IMR-90 (cell line): ENCODE measurements around the gene PDE4B. TPM values are rescaled to one million over a fixed set of nuclear protein-coding genes. Genes with fewer than 3 reads are reported as not detected.

ENCODE experiments used
- ATAC-seq: fragments of 200-7000 bp; cut with Tn5 transposase; 2 replicates; pipeline ENCODE4 v1.9.1; 2020; ENCODE audit warnings: low read depth, mild to moderate bottlenecking, moderate library complexity
- BruUV-seq: library from RNA; stranded (reverse); fragments of 400-500 nt; replicated peaks from 2 replicates; lab custom pipeline; 2021; lab: Mats Ljungman, UMichigan
- CTCF ChIA-PET: fragments of 300-600 bp; formaldehyde crosslinking; extraction: SDS; loops from one replicate; lab custom pipeline; 2021; ENCODE audit warnings: antibody characterized with exemption; lab: Yijun Ruan, JAX
- POLR2A ChIA-PET: fragments of 300-600 bp; sonication (Branson Sonifier 250); formaldehyde crosslinking; loops from one replicate; lab custom pipeline; 2022; ENCODE audit warnings: antibody characterized with exemption; ENCODE audit not compliant: unreplicated experiment; lab: Charles Lee
- DNase-seq: peaks from one replicate; pipeline ENCODE4 v3.0.0; 2013
- H2AFZ ChIP-seq: replicated peaks from 2 replicates; pipeline ENCODE3; 2013; ENCODE audit warnings: low read length, mild to moderate bottlenecking; ENCODE audit not compliant: poor library complexity
- H2AK5ac ChIP-seq: 2 replicates; pipeline ENCODE4 v1.6.1; 2013; ENCODE audit warnings: low read depth, low read length, inconsistent platforms
- H2AK9ac ChIP-seq: replicated peaks from 2 replicates; pipeline ENCODE3; 2013; ENCODE audit warnings: mild to moderate bottlenecking, low read depth, low read length, moderate library complexity; ENCODE audit not compliant: poor library complexity
- H2BK120ac ChIP-seq: 2 replicates; pipeline ENCODE4 v1.6.1; 2013; ENCODE audit warnings: low read depth, low read length, inconsistent platforms
- H2BK15ac ChIP-seq: 3 replicates; pipeline ENCODE4 v1.6.1; 2013; ENCODE audit warnings: low read depth, low read length, inconsistent platforms
- H2BK20ac ChIP-seq: 2 replicates; pipeline ENCODE4 v1.6.1; 2013; ENCODE audit warnings: low read depth, mild to moderate bottlenecking, inconsistent platforms, low read length, moderate library complexity
- H2BK5ac ChIP-seq: 2 replicates; pipeline ENCODE4 v1.6.1; 2013; ENCODE audit warnings: mild to moderate bottlenecking, low read depth, low read length, inconsistent platforms; ENCODE audit not compliant: poor library complexity, severe bottlenecking
- H3K14ac ChIP-seq: replicated peaks from 2 replicates; pipeline ENCODE4 v1.6.1; 2013; ENCODE audit warnings: low read depth, low read length, inconsistent platforms
- H3K18ac ChIP-seq: 2 replicates; pipeline ENCODE4 v1.6.1; 2013; ENCODE audit warnings: low read depth, low read length, control low read depth
- H3K23ac ChIP-seq: 2 replicates; pipeline ENCODE4 v1.6.1; 2013; ENCODE audit warnings: low read depth, low read length, inconsistent platforms
- H3K27ac ChIP-seq: 2 replicates; pipeline ENCODE4 v1.5.1; 2013; ENCODE audit warnings: mild to moderate bottlenecking, control low read depth, low read length; ENCODE audit not compliant: insufficient read depth
- H3K27me3 ChIP-seq: 2 replicates; pipeline ENCODE4 v1.6.1; 2013; ENCODE audit warnings: low read length; ENCODE audit not compliant: control insufficient read depth, insufficient read depth
- H3K36me3 ChIP-seq: 2 replicates; pipeline ENCODE4 v1.6.1; 2013; ENCODE audit warnings: low read length, mixed read lengths; ENCODE audit not compliant: control insufficient read depth, insufficient read depth
- H3K4ac ChIP-seq: 2 replicates; pipeline ENCODE4 v1.6.1; 2013; ENCODE audit warnings: low read depth, low read length, inconsistent platforms
- H3K4me1 ChIP-seq: 2 replicates; pipeline ENCODE4 v1.6.1; 2013; ENCODE audit warnings: low read length, mixed read lengths; ENCODE audit not compliant: control insufficient read depth, insufficient read depth
- H3K4me2 ChIP-seq: 2 replicates; pipeline ENCODE4 v1.6.1; 2013; ENCODE audit warnings: low read depth, mild to moderate bottlenecking, control low read depth, low read length, moderate library complexity
- H3K4me3 ChIP-seq: 2 replicates; pipeline ENCODE4 v1.5.1; 2013; ENCODE audit warnings: low read depth, mild to moderate bottlenecking, control low read depth, low read length, moderate library complexity; ENCODE audit not compliant: insufficient read depth
- H3K56ac ChIP-seq: 2 replicates; pipeline ENCODE4 v1.6.1; 2013; ENCODE audit warnings: low read length, inconsistent platforms; ENCODE audit not compliant: insufficient read depth; ENCODE audit errors: extremely low read depth
- H3K79me1 ChIP-seq, 2 experiments: 2 replicates each; pipeline ENCODE4 v1.6.1; 2013; ENCODE audit warnings: low read length in 2 of 2, inconsistent platforms in 1 of 2, low read depth in 1 of 2
- H3K9ac ChIP-seq: 2 replicates; pipeline ENCODE4 v1.6.1; 2013; ENCODE audit warnings: low read depth, low read length, control low read depth
- H3K9me1 ChIP-seq: 2 replicates; pipeline ENCODE4 v1.6.1; 2013; ENCODE audit warnings: low read length, inconsistent platforms; ENCODE audit not compliant: insufficient read depth
- H3K9me3 ChIP-seq: 2 replicates; pipeline ENCODE4 v1.6.1; 2013; ENCODE audit warnings: low read length; ENCODE audit not compliant: control insufficient read depth, insufficient read depth
- H4K20me1 ChIP-seq: 2 replicates; pipeline ENCODE4 v1.6.1; 2013; ENCODE audit warnings: low read length, inconsistent platforms; ENCODE audit not compliant: insufficient read depth
- H4K5ac ChIP-seq: 2 replicates; pipeline ENCODE4 v1.6.1; 2013; ENCODE audit warnings: mild to moderate bottlenecking, low read depth, low read length, control low read depth
- H4K8ac ChIP-seq, 2 experiments: 2 replicates each; pipeline ENCODE4 v1.6.1; 2013; ENCODE audit warnings: low read depth in 2 of 2, low read length in 2 of 2, control low read depth in 1 of 2, inconsistent platforms in 1 of 2
- H4K91ac ChIP-seq: 2 replicates; pipeline ENCODE4 v1.6.1; 2013; ENCODE audit warnings: low read depth, low read length, inconsistent platforms; ENCODE audit not compliant: insufficient read depth
- BHLHE40 ChIP-seq: fragments of 150-350 bp; IDR thresholded peaks from 2 replicates; pipeline ENCODE4 v1.6.1; 2016; ENCODE audit warnings: mild to moderate bottlenecking, low read depth, low read length
- CEBPB ChIP-seq: IDR thresholded peaks from 2 replicates; pipeline ENCODE4 v1.6.1; 2012; ENCODE audit warnings: low read depth, low read length, improper control_type of control experiment
- CHD1 ChIP-seq: IDR thresholded peaks from 2 replicates; pipeline ENCODE4 v1.6.1; 2012; ENCODE audit warnings: low read depth, low read length, improper control_type of control experiment
- FOS ChIP-seq: fragments of 150-350 bp; IDR thresholded peaks from 2 replicates; pipeline ENCODE4 v1.6.1; 2016; ENCODE audit warnings: low read depth, low read length
- MAFK ChIP-seq: IDR thresholded peaks from 2 replicates; pipeline ENCODE4 v1.6.1; 2012; ENCODE audit warnings: low read depth, low read length, improper control_type of control experiment
- MAZ ChIP-seq: IDR thresholded peaks from 2 replicates; pipeline ENCODE4 v1.6.1; 2012; ENCODE audit warnings: low read depth, mild to moderate bottlenecking, low read length, improper control_type of control experiment, moderate library complexity, borderline replicate concordance
- MXI1 ChIP-seq: IDR thresholded peaks from 2 replicates; pipeline ENCODE4 v1.6.1; 2012; ENCODE audit warnings: low read depth, mild to moderate bottlenecking, low read length, moderate library complexity, borderline replicate concordance
- NFE2L2 ChIP-seq: fragments of 150-350 bp; IDR thresholded peaks from 2 replicates; pipeline ENCODE4 v1.6.1; 2016; ENCODE audit warnings: low read depth, mild to moderate bottlenecking, low read length
- POLR2A ChIP-seq: IDR thresholded peaks from 2 replicates; pipeline ENCODE4 v1.6.1; 2012; ENCODE audit warnings: mild to moderate bottlenecking, low read depth, low read length
- RAD21 ChIP-seq: IDR thresholded peaks from 2 replicates; pipeline ENCODE4 v1.6.1; 2012; ENCODE audit warnings: low read length, improper control_type of control experiment
- RCOR1 ChIP-seq: IDR thresholded peaks from 2 replicates; pipeline ENCODE4 v1.6.1; 2012; ENCODE audit warnings: mild to moderate bottlenecking, low read length, improper control_type of control experiment; ENCODE audit not compliant: insufficient replicate concordance
- RFX5 ChIP-seq: IDR thresholded peaks from 2 replicates; pipeline ENCODE4 v1.8.0; 2012; ENCODE audit warnings: low read depth, mild to moderate bottlenecking, low read length, moderate library complexity
- SMC3 ChIP-seq: fragments of 150-350 bp; IDR thresholded peaks from 2 replicates; pipeline ENCODE4 v1.6.1; 2016; ENCODE audit warnings: low read depth, mild to moderate bottlenecking, antibody characterized with exemption, low read length, moderate library complexity
- WGBS, 2 experiments: methylation state at CpG; one replicate each; pipeline versions ENCODE4 v1.1.5 to v1.1.7; 2013; ENCODE audit warnings: missing lambda C conversion rate in 2 of 2; ENCODE audit not compliant: insufficient read length in 1 of 2; ENCODE audit errors: extremely low coverage in 2 of 2; 5-methylcytosine and 5-hydroxymethylcytosine counted together
- dilution Hi-C: fragments of 300-500 bp; cut with HindIII; formaldehyde crosslinking; loops from one replicate; pipeline ENCODE4 v1.14.3; 2018; ENCODE audit warnings: low sequenced_read_pairs; ENCODE audit not compliant: unreplicated experiment
- in situ Hi-C: fragments of 300-500 bp; cut with MboI; formaldehyde crosslinking; loops from 3 replicates; pipeline ENCODE4 v1.14.3; 2019; ENCODE audit warnings: low sequenced_read_pairs, inconsistent platforms, mixed read lengths
- intact Hi-C: fragments of 100-400 bp; cut with micrococcal nuclease; formaldehyde crosslinking; loops from 2 replicates; pipeline ENCODE4 v1.10.0; 2022
- polyA plus RNA-seq, 3 experiments: library from polyadenylated mRNA; depleted of rRNA; stranded (reverse); fragments of >200 nt; gene quantifications; 2 replicates each; pipeline ENCODE4 v1.2.3, GENCODE V29; 2012; ENCODE audit warnings: low replicate concordance in 1 of 3
- total RNA-seq: library from RNA; depleted of rRNA; stranded (reverse); fragments of >200 nt; gene quantifications from 2 replicates; pipeline ENCODE4 v1.2.3, GENCODE V29; 2012
- TF ChIP-seq, protein P1 (sequence below): fragments of 150-350 bp; IDR thresholded peaks from 2 replicates; pipeline ENCODE4 v1.6.1; 2016; ENCODE audit warnings: low read depth, mild to moderate bottlenecking, low read length, moderate library complexity, borderline replicate concordance
- TF ChIP-seq, protein P2 (sequence below): conservative IDR thresholded peaks from 2 replicates; pipeline ENCODE4 v1.5.1; 2012; ENCODE audit warnings: mild to moderate bottlenecking, low read depth, low read length, improper control_type of control experiment
- TF ChIP-seq, protein P3 (sequence below): fragments of 150-350 bp; IDR thresholded peaks from 2 replicates; pipeline ENCODE4 v1.6.1; 2017; ENCODE audit warnings: mild to moderate bottlenecking, antibody characterized with exemption, low read length, low read depth

PDE4B gene
- total and polyA plus RNA-seq, 2 of the 4 experiments (the other 2 are of a cell fraction) = 5.8 to 21.3 TPM

DNA sequence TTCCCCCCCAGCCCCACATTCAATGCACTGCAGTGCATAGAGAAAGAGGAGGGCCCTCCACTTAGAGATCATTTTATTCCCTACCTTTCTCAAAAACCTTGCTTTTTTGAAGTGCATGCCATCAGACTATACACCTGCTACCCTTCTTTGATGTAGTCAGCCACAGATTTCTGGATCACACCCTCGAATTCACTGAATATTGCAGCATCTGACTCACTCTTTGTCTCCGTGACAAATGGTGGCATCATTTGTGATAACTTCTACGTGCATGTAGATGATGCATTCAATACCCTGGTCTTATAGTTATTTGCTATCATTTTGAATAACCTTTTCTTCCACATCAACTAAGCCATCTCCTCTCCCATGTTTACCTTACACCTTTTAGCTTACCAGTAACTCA is 431.0 kb downstream of the PDE4B start:
- H3K36me3 ChIP-seq = no peaks in the 10 kb centered on the region
- H3K27ac ChIP-seq = no peak overlapping the region
- H2AK9ac ChIP-seq = no peak overlapping the region
- H3K9me3 ChIP-seq = no peaks in the 10 kb centered on the region
- H2BK15ac ChIP-seq = no peak overlapping the region
- in situ Hi-C loops (no loop called here), intact Hi-C loops (no loop called here), dilution Hi-C loops (no loop called here)
- no peaks in the 10 kb centered on the region for H3K4me1 ChIP-seq
- ChIA-PET CTCF (no interaction called here), POLR2A (no interaction called here)
- H3K56ac ChIP-seq = no peak overlapping the region
- WGBS, 2 experiments = 57% methylated on average over 1 of the region's 3 CpGs; no CpG with 5 or more reads in 1 of the 2 experiments
- H3K4ac ChIP-seq = no peak overlapping the region
- no peak for ATAC-seq
- no peak overlapping the region for H3K14ac ChIP-seq
- no peak overlapping the region for H2AK5ac ChIP-seq
- H2AFZ ChIP-seq = no peak overlapping the region
- H3K79me1 ChIP-seq = no peaks in the 10 kb centered on the region
- no peak overlapping the region for H3K9ac ChIP-seq
- BruUV-seq = no TSS peak
- H3K18ac ChIP-seq = no peak overlapping the region
- no peak overlapping the region for H3K23ac ChIP-seq
- no peak overlapping the region for H2BK5ac ChIP-seq
- no peak overlapping the region for H3K4me2 ChIP-seq
- no peak for DNase-seq
- no peak overlapping the region for H4K91ac ChIP-seq
- no peak overlapping the region for H2BK20ac ChIP-seq
- no peak overlapping the region for H3K4me3 ChIP-seq
- peaks cover 6% of the 10 kb centered on the region; the same call in 1 of the 2 replicates for H3K27me3 ChIP-seq
- TF ChIP-seq FOS = no peak
- TF ChIP-seq MAFK = no peak
- TF ChIP-seq, protein P1, sequence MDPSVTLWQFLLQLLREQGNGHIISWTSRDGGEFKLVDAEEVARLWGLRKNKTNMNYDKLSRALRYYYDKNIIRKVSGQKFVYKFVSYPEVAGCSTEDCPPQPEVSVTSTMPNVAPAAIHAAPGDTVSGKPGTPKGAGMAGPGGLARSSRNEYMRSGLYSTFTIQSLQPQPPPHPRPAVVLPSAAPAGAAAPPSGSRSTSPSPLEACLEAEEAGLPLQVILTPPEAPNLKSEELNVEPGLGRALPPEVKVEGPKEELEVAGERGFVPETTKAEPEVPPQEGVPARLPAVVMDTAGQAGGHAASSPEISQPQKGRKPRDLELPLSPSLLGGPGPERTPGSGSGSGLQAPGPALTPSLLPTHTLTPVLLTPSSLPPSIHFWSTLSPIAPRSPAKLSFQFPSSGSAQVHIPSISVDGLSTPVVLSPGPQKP = no peak
- TF ChIP-seq BHLHE40 = no peak
- TF ChIP-seq SMC3 = no peak
- TF ChIP-seq POLR2A = no peak
- TF ChIP-seq MAZ = no peak
- TF ChIP-seq RFX5 = no peak
- TF ChIP-seq, protein P2, sequence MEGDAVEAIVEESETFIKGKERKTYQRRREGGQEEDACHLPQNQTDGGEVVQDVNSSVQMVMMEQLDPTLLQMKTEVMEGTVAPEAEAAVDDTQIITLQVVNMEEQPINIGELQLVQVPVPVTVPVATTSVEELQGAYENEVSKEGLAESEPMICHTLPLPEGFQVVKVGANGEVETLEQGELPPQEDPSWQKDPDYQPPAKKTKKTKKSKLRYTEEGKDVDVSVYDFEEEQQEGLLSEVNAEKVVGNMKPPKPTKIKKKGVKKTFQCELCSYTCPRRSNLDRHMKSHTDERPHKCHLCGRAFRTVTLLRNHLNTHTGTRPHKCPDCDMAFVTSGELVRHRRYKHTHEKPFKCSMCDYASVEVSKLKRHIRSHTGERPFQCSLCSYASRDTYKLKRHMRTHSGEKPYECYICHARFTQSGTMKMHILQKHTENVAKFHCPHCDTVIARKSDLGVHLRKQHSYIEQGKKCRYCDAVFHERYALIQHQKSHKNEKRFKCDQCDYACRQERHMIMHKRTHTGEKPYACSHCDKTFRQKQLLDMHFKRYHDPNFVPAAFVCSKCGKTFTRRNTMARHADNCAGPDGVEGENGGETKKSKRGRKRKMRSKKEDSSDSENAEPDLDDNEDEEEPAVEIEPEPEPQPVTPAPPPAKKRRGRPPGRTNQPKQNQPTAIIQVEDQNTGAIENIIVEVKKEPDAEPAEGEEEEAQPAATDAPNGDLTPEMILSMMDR = no peak
- TF ChIP-seq NFE2L2 = no peak
- TF ChIP-seq CHD1 = no peak
- TF ChIP-seq MXI1 = no peak
- TF ChIP-seq, protein P3, sequence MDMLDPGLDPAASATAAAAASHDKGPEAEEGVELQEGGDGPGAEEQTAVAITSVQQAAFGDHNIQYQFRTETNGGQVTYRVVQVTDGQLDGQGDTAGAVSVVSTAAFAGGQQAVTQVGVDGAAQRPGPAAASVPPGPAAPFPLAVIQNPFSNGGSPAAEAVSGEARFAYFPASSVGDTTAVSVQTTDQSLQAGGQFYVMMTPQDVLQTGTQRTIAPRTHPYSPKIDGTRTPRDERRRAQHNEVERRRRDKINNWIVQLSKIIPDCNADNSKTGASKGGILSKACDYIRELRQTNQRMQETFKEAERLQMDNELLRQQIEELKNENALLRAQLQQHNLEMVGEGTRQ = no peak
- no peak for TF ChIP-seq RCOR1
- no peak for TF ChIP-seq RAD21
- TF ChIP-seq CEBPB = no peak
- no peak overlapping the region for H4K8ac ChIP-seq
- H4K5ac ChIP-seq = no peak overlapping the region
- no peak overlapping the region for H2BK120ac ChIP-seq
- H3K9me1 ChIP-seq = no peaks in the 10 kb centered on the region
- no peaks in the 10 kb centered on the region for H4K20me1 ChIP-seq
